ENCODE results near the gene PTMS.
A peak's percentile ranks its signal among the peaks of the same experiment; 100 is the strongest.

The PTMS gene

DNA sequence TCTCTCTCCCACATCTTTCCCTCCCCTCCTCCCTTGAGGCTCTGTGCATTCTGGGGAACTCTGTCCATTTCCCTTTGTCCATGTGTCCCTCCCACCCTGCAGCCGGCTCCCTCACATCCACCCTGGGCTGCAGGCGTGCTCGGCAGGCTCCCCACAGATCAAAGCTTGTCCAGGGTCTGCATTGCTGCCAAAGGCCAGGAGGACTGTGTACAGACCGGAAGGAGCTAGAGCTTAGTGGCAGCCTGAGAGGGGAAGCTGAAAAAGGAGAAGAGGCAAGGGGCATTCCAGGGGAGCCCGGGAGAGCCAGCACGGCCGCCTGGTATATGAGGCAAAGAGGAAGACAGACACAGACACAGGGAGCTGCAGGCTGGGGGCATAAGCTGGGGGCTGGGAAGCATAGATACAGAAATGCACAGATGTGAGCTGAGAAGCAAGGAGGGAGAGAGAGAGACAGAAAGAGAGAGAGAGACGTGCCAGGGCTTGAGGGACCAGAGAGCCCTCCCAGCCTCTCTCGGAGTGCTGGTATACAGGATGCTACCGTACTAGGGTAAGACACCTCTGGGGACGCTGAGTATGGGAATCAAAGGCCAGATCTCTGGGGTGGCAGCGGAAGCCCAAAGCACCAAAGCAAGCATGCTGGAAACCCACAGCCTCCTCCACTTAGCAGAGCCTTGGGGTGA is 26.5 kb downstream of the PTMS start:
- DNase-seq (ENCODE audit: low read depth in 1 of 2, low spot score in 1 of 2), result peak; percentile 64 to 91
- H3K27ac ChIP-seq (replicated peaks), result peak overlapping the region; percentile 78
- TF ChIP-seq CTCF (IDR thresholded peaks at IDR 0.05; ENCODE audit: insufficient read depth, low read length) (no peak), SPI1 (IDR thresholded peaks at IDR 0.05; ENCODE audit: borderline replicate concordance, low read depth) (peak; percentile 94), GABPA (IDR thresholded peaks at IDR 0.05; ENCODE audit: low read depth) (no peak), POLR2AphosphoS5 (IDR thresholded peaks at IDR 0.05; ENCODE audit: low read depth) (peak; percentile 90)
- TF ChIP-seq, protein P1, sequence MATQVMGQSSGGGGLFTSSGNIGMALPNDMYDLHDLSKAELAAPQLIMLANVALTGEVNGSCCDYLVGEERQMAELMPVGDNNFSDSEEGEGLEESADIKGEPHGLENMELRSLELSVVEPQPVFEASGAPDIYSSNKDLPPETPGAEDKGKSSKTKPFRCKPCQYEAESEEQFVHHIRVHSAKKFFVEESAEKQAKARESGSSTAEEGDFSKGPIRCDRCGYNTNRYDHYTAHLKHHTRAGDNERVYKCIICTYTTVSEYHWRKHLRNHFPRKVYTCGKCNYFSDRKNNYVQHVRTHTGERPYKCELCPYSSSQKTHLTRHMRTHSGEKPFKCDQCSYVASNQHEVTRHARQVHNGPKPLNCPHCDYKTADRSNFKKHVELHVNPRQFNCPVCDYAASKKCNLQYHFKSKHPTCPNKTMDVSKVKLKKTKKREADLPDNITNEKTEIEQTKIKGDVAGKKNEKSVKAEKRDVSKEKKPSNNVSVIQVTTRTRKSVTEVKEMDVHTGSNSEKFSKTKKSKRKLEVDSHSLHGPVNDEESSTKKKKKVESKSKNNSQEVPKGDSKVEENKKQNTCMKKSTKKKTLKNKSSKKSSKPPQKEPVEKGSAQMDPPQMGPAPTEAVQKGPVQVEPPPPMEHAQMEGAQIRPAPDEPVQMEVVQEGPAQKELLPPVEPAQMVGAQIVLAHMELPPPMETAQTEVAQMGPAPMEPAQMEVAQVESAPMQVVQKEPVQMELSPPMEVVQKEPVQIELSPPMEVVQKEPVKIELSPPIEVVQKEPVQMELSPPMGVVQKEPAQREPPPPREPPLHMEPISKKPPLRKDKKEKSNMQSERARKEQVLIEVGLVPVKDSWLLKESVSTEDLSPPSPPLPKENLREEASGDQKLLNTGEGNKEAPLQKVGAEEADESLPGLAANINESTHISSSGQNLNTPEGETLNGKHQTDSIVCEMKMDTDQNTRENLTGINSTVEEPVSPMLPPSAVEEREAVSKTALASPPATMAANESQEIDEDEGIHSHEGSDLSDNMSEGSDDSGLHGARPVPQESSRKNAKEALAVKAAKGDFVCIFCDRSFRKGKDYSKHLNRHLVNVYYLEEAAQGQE (IDR thresholded peaks at IDR 0.05; ENCODE audit: insufficient replicate concordance, low read depth), result peak; percentile 66
- H3K27me3 ChIP-seq (ENCODE audit: insufficient read depth, poor library complexity, severe bottlenecking), result no peaks in the 10 kb centered on the region
- peak overlapping the region; percentile 83 for H3K4me3 ChIP-seq (replicated peaks; ENCODE audit: insufficient read depth, low read length)

- H3K27ac ChIP-seq (replicated peaks), result no peak overlapping the region
- DNase-seq (ENCODE audit: low read depth in 1 of 2, low spot score in 1 of 2), result no peak
- no peaks in the 10 kb centered on the region for H3K27me3 ChIP-seq (ENCODE audit: insufficient read depth, poor library complexity, severe bottlenecking)
- no peak for TF ChIP-seq CTCF (IDR thresholded peaks at IDR 0.05; ENCODE audit: insufficient read depth, low read length)
- TF ChIP-seq POLR2AphosphoS5 (IDR thresholded peaks at IDR 0.05; ENCODE audit: low read depth), result no peak
- no peak for TF ChIP-seq SPI1 (IDR thresholded peaks at IDR 0.05; ENCODE audit: borderline replicate concordance, low read depth)
- TF ChIP-seq, protein P1 (IDR thresholded peaks at IDR 0.05; ENCODE audit: insufficient replicate concordance, low read depth), result no peak
- TF ChIP-seq GABPA (IDR thresholded peaks at IDR 0.05; ENCODE audit: low read depth), result no peak
- H3K4me3 ChIP-seq (replicated peaks; ENCODE audit: insufficient read depth, low read length), result no peak overlapping the region
These were observed 28.9 kb downstream of the PTMS start for GRCh38 chr12:6795088-6795487.

- Histone ChIP-seq H3K27me3 (ENCODE audit: insufficient read depth, poor library complexity, severe bottlenecking) (no peaks in the 10 kb centered on the region), H3K27ac (replicated peaks) (no peak overlapping the region), H3K4me3 (replicated peaks; ENCODE audit: insufficient read depth, low read length) (no peak overlapping the region)
- TF ChIP-seq POLR2AphosphoS5 (IDR thresholded peaks at IDR 0.05; ENCODE audit: low read depth) (no peak), GABPA (IDR thresholded peaks at IDR 0.05; ENCODE audit: low read depth) (no peak), SPI1 (IDR thresholded peaks at IDR 0.05; ENCODE audit: borderline replicate concordance, low read depth) (no peak), CTCF (IDR thresholded peaks at IDR 0.05; ENCODE audit: insufficient read depth, low read length) (no peak)
- TF ChIP-seq, protein P1 (IDR thresholded peaks at IDR 0.05; ENCODE audit: insufficient replicate concordance, low read depth), result no peak
- no peak for DNase-seq (ENCODE audit: low read depth in 1 of 2, low spot score in 1 of 2)
These were observed 30.4 kb downstream of the PTMS start for GRCh38 chr12:6796576-6796975.
